ENCODE measurements around the gene BRAT1. TPM values are rescaled to one million over a fixed set of nuclear protein-coding genes. Genes with fewer than 3 reads are reported as not detected.

BRAT1 gene
- total RNA-seq, 1 experiment from 2014 or later = 50.0 TPM

GRCh38 chr7:2554661-2555111 is 638 bp downstream of the BRAT1 start:
- CTCF ChIA-PET = interaction anchor here (1.8 to 2.1 kb wide), 3 partner anchors 67 to 103 kb away, joined by 6 to 15 read pairs (median 9); no protein-coding TSS in a partner anchor
- ATAC-seq = no peak
- H3K4me3 Mint-ChIP-seq = peak overlapping the region; percentile 82
- TF ChIP-seq ZNF232 (CRISPR knock-in tag; IDR thresholded peaks at IDR 0.05) = no peak
- no peak for TF ChIP-seq AR (CRISPR knock-in tag; IDR thresholded peaks at IDR 0.05)
- no peak for TF ChIP-seq FOXP4 (CRISPR knock-in tag; IDR thresholded peaks at IDR 0.05)
- no peak for TF ChIP-seq E2F5 (CRISPR knock-in tag; IDR thresholded peaks at IDR 0.05)
- TF ChIP-seq PRRX2 (CRISPR knock-in tag; IDR thresholded peaks at IDR 0.05) = no peak
- no peak for TF ChIP-seq NFYB (CRISPR knock-in tag; conservative IDR thresholded peaks at IDR 0.05; ENCODE audit: low read depth)
- TF ChIP-seq ARID4B (CRISPR knock-in tag; IDR thresholded peaks at IDR 0.05; ENCODE audit: borderline replicate concordance) = no peak
- TF ChIP-seq MAX (CRISPR knock-in tag; IDR thresholded peaks at IDR 0.05) = no peak
- TF ChIP-seq USF1 (CRISPR knock-in tag; IDR thresholded peaks at IDR 0.05) = no peak
- TF ChIP-seq PREB (CRISPR knock-in tag; IDR thresholded peaks at IDR 0.05; ENCODE audit: borderline replicate concordance) = no peak
- no peak for TF ChIP-seq ZNF532 (CRISPR knock-in tag; IDR thresholded peaks at IDR 0.05; ENCODE audit: borderline replicate concordance)
- no peak for TF ChIP-seq ZNF219 (CRISPR knock-in tag; IDR thresholded peaks at IDR 0.05; ENCODE audit: borderline replicate concordance)
- TF ChIP-seq ZBTB21 (CRISPR knock-in tag; IDR thresholded peaks at IDR 0.05; ENCODE audit: borderline replicate concordance) = no peak
- H3K9me3 Mint-ChIP-seq = no peaks in the 10 kb centered on the region
- no peak for DNase-seq (ENCODE audit: low spot score)
- peaks cover 25% of the 10 kb centered on the region for H3K36me3 Mint-ChIP-seq
- no peaks in the 10 kb centered on the region for H3K27me3 Mint-ChIP-seq (ENCODE audit: low read depth)
- no peak overlapping the region for H3K27ac Mint-ChIP-seq
- POLR2A ChIA-PET = no interaction called here
- H3K4me1 Mint-ChIP-seq = peaks cover 12% of the 10 kb centered on the region

All from WTC11 (cell line).